CD4-positive, alpha-beta T cell (primary cell): ENCODE data around the gene SCRN1. TPM values are rescaled to one million over a fixed set of nuclear protein-coding genes. Genes with fewer than 3 reads are reported as not detected.
A peak's percentile ranks its signal among the peaks of the same experiment; 100 is the strongest.

Experiments used
- ATAC-seq: fragments of 200-7000 bp; cut with Tn5 transposase; one replicate; pipeline ENCODE4 v1.10.0; 2022; ENCODE audit warnings: mild to moderate bottlenecking; ENCODE audit not compliant: poor library complexity
- CTCF ChIA-PET: fragments of 350-600 bp; sonication (Branson Sonifier 250); formaldehyde crosslinking; loops from one replicate; lab custom pipeline; 2021; ENCODE audit warnings: antibody characterized with exemption, inconsistent platforms; lab: Charles Lee
- POLR2A ChIA-PET: fragments of 350-600 bp; sonication (Branson Sonifier 250); formaldehyde crosslinking; loops from one replicate; lab custom pipeline; 2021; ENCODE audit warnings: antibody characterized with exemption, inconsistent platforms; lab: Charles Lee
- DNase-seq, 14 experiments: peaks; one replicate each; pipeline ENCODE4 v3.0.0-alpha.2; 2013 to 2020; ENCODE audit warnings: mixed read lengths in 2 of 14
- H3K27ac ChIP-seq, 2 donors: one replicate each; pipeline versions ENCODE4 v1.5.1 to v1.7.0; 2013; ENCODE audit warnings: low read length in 2 of 2, low read depth in 1 of 2, mild to moderate bottlenecking in 1 of 2
- H3K27me3 ChIP-seq, 2 experiments: 1 replicate in 1 of 2; 2 replicates in 1 of 2; pipeline versions ENCODE4 v1.6.1 to v1.7.0; 2013; ENCODE audit warnings: low read length in 2 of 2, control low read depth in 1 of 2, mild to moderate bottlenecking in 1 of 2, moderate library complexity in 1 of 2; ENCODE audit not compliant: insufficient read depth in 2 of 2, control insufficient read depth in 1 of 2
- H3K36me3 ChIP-seq: one replicate; pipeline ENCODE4 v1.6.1; 2013; ENCODE audit warnings: low read length, control low read depth; ENCODE audit not compliant: insufficient read depth
- H3K4me1 ChIP-seq: one replicate; pipeline ENCODE4 v1.6.1; 2013; ENCODE audit warnings: low read length, control low read depth; ENCODE audit not compliant: insufficient read depth
- H3K4me3 ChIP-seq: one replicate; pipeline ENCODE4 v1.5.1; 2013; ENCODE audit warnings: mild to moderate bottlenecking, low read length, moderate library complexity
- H3K9me3 ChIP-seq, 2 experiments: 1 replicate in 1 of 2; 2 replicates in 1 of 2; pipeline versions ENCODE4 v1.6.1 to v1.7.0; 2013; ENCODE audit warnings: low read length in 2 of 2, mild to moderate bottlenecking in 2 of 2, control low read depth in 1 of 2, moderate library complexity in 1 of 2; ENCODE audit not compliant: control insufficient read depth in 1 of 2, insufficient read depth in 1 of 2
- H3K27ac Mint-ChIP-seq: one replicate; pipeline ENCODE4 v1.8.0; 2020; ENCODE audit warnings: mixed read lengths
- H3K27me3 Mint-ChIP-seq: one replicate; pipeline ENCODE4 v1.8.0; 2021; ENCODE audit warnings: mixed read lengths
- H3K36me3 Mint-ChIP-seq: one replicate; pipeline ENCODE4 v1.8.0; 2021; ENCODE audit warnings: low read depth, mixed read lengths
- H3K4me1 Mint-ChIP-seq: one replicate; pipeline ENCODE4 v1.8.0; 2021; ENCODE audit warnings: low read depth, mixed read lengths
- H3K4me3 Mint-ChIP-seq: one replicate; pipeline ENCODE4 v1.8.0; 2020; ENCODE audit warnings: mild to moderate bottlenecking, mixed read lengths
- H3K9me3 Mint-ChIP-seq: one replicate; pipeline ENCODE4 v1.8.0; 2020; ENCODE audit warnings: mixed read lengths
- intact Hi-C, 2 experiments: fragments of 100-400 bp; cut with DNase I in 1 of 2; cut with micrococcal nuclease in 1 of 2; formaldehyde crosslinking; loops; one replicate each; pipeline versions ENCODE4 v1.15.1 to v1.9.0; 2023 to 2025; cut with DNase I, micrococcal nuclease
- total RNA-seq, 174 experiments: library from RNA in 2 of 174; stranded (reverse) in 2 of 174; gene quantifications; one replicate each; pipeline ENCODE4 v1.2.3 and lab custom pipeline; 2021 to 2026
- TF ChIP-seq, protein P1 (sequence below): fragments of 200-600 bp; IDR thresholded peaks from one replicate; pipeline ENCODE4 v1.8.0; 2022; ENCODE audit warnings: antibody characterized with exemption, mild to moderate bottlenecking

SCRN1 gene
- total RNA-seq, 2 experiments from 2014 or later: 2.4 to 3.2 TPM

DNA sequence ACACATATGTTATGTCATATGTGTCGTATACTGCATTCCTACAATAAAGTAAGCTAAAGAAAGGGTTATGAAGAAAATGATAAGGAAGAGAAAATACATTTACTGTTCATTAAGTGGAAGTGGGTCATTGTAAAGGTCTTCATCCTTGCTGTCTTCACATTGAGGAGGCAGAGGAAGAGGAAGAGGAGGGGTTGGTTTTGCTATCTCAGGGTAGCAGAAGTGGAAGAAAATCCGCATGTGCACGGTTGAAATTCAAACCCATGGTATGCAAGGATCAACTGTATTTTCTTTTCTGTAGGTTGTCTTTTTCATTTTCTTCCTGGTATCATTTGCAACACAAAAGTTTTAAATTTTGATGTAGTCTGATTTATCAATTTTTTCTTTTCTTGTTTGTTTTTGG is 44.9 kb upstream of the SCRN1 start:
- TF ChIP-seq, protein P1, sequence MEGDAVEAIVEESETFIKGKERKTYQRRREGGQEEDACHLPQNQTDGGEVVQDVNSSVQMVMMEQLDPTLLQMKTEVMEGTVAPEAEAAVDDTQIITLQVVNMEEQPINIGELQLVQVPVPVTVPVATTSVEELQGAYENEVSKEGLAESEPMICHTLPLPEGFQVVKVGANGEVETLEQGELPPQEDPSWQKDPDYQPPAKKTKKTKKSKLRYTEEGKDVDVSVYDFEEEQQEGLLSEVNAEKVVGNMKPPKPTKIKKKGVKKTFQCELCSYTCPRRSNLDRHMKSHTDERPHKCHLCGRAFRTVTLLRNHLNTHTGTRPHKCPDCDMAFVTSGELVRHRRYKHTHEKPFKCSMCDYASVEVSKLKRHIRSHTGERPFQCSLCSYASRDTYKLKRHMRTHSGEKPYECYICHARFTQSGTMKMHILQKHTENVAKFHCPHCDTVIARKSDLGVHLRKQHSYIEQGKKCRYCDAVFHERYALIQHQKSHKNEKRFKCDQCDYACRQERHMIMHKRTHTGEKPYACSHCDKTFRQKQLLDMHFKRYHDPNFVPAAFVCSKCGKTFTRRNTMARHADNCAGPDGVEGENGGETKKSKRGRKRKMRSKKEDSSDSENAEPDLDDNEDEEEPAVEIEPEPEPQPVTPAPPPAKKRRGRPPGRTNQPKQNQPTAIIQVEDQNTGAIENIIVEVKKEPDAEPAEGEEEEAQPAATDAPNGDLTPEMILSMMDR: no peak
- Mint-ChIP-seq H3K4me1 (peaks cover 15% of the 10 kb centered on the region), H3K4me3 (no peak overlapping the region), H3K36me3 (peaks cover under 1% of the 10 kb centered on the region), H3K9me3 (no peaks in the 10 kb centered on the region), H3K27me3 (no peaks in the 10 kb centered on the region), H3K27ac (no peak overlapping the region)
- H3K4me1 ChIP-seq: peaks cover 5% of the 10 kb centered on the region
- ChIA-PET CTCF (interaction anchor here (0.9 kb wide), 1 partner anchor 27 kb away, joined by 4 read pairs; no protein-coding TSS in a partner anchor), POLR2A (interaction anchor here (2.2 kb wide), 1 partner anchor 8 kb away, joined by 4 read pairs; the partner anchor contains the start of gene FKBP14)
- H3K27me3 ChIP-seq: no peaks in the 10 kb centered on the region
- H3K27ac ChIP-seq: no peak overlapping the region
- intact Hi-C loops: loop anchor here in 1 of 2 experiments (10.0 kb wide), 1 partner anchor 740 kb away; the partner anchor contains the start of gene MINDY4
- H3K9me3 ChIP-seq: no peaks in the 10 kb centered on the region
- DNase-seq (no peak), ATAC-seq (no peak)
- no peak overlapping the region for H3K4me3 ChIP-seq
- H3K36me3 ChIP-seq: no peaks in the 10 kb centered on the region

- H3K36me3 ChIP-seq: no peaks in the 10 kb centered on the region
- no peak overlapping the region for H3K4me3 ChIP-seq
- CTCF ChIA-PET: interaction anchor here (1.0 kb wide), 1 partner anchor 29 kb away, joined by 4 read pairs; no protein-coding TSS in a partner anchor
Observed at GRCh38 chr7:30032310-30033125, 42.9 kb upstream of the SCRN1 start.

DNA sequence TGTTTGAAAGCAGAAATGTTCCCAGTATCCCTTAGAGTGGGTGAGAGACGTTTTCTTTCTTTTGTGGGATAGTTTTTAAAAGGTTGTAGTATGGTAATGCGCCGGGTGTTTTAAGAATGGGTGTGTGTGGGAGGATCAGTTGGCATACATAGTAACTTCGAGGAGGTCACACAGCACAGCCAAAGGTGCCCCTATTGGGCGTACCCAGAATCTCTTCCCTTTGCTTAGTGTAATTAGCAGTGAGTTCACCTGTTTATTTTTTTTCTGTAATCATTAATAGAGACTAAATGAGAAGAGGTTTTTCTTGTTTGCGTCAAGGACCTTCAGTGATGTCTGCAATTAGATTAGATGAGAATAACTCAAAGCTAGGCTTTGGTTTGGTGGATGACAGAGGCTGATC is 40.1 kb upstream of the SCRN1 start:
- peaks cover 14% of the 10 kb centered on the region for H3K4me1 ChIP-seq
- intact Hi-C loops: loop anchor here (2.0 to 10.0 kb wide), 9 partner anchors 31 to 745 kb away; partner anchors contain the start of genes MTURN (in 2 of the 2), MINDY4 (in 1 of the 2) and ZNRF2 (in 1 of the 2)
- H3K27ac ChIP-seq: no peak overlapping the region
- DNase-seq (peak in 4 of 14 experiments; percentile 23 to 43 (median 28)), ATAC-seq (no peak)
- Mint-ChIP-seq H3K36me3 (peaks cover 27% of the 10 kb centered on the region), H3K27me3 (no peaks in the 10 kb centered on the region), H3K27ac (no peak overlapping the region), H3K9me3 (no peaks in the 10 kb centered on the region), H3K4me3 (no peak overlapping the region), H3K4me1 (peaks cover 31% of the 10 kb centered on the region)
- H3K27me3 ChIP-seq: no peaks in the 10 kb centered on the region
- H3K36me3 ChIP-seq: no peaks in the 10 kb centered on the region
- H3K4me3 ChIP-seq: peak overlapping the region; percentile 70
- CTCF ChIA-PET: interaction anchor here (4.3 kb wide), 1 partner anchor 32 kb away, joined by 18 read pairs; no protein-coding TSS in a partner anchor
- TF ChIP-seq, protein P1: no peak
- POLR2A ChIA-PET: interaction anchor here (0.7 to 3.3 kb wide), 4 partner anchors 10 to 448 kb away, joined by 3 to 21 read pairs (median 4); partner anchors contain the start of gene NOD1
- H3K9me3 ChIP-seq: no peaks in the 10 kb centered on the region

More at GRCh38 chr7:30032310-30033125, 42.9 kb upstream of the SCRN1 start:
- Histone ChIP-seq H3K27me3 (no peaks in the 10 kb centered on the region), H3K4me1 (peaks cover 10% of the 10 kb centered on the region), H3K9me3 (no peaks in the 10 kb centered on the region), H3K27ac (no peak overlapping the region)
- intact Hi-C loops: loop anchor here in 1 of 2 experiments (10.0 kb wide), 1 partner anchor 742 kb away; the partner anchor contains the start of gene MINDY4
- H3K36me3 Mint-ChIP-seq: peaks cover 12% of the 10 kb centered on the region
- POLR2A ChIA-PET: no interaction called here
- ATAC-seq: no peak
- peaks cover 12% of the 10 kb centered on the region for H3K4me1 Mint-ChIP-seq
- H3K27me3 Mint-ChIP-seq: no peaks in the 10 kb centered on the region
- H3K4me3 Mint-ChIP-seq: no peak overlapping the region
- TF ChIP-seq, protein P1: no peak
- H3K9me3 Mint-ChIP-seq: no peaks in the 10 kb centered on the region
- no peak overlapping the region for H3K27ac Mint-ChIP-seq
- DNase-seq: no peak
